Astrocyte (in vitro differentiated cells and primary cell): Measurements from ENCODE around the gene WDR86. TPM values are rescaled to one million over a fixed set of nuclear protein-coding genes. Genes with fewer than 3 reads are reported as not detected.

Experiments
- DNase-seq: peaks from one replicate; pipeline ENCODE4 v3.0.0-alpha.2; 2010; ENCODE audit warnings: low read depth
- FAIRE-seq: peaks from 2 replicates; lab custom pipeline; 2011; peaks lifted over from hg19 to GRCh38; lab: Jason Lieb, UNC
- H2AFZ ChIP-seq: 2 replicates; pipeline ENCODE4 v1.6.0; 2012; ENCODE audit warnings: low read depth, low read length, inconsistent platforms
- H3K27ac ChIP-seq: 2 replicates; pipeline ENCODE4 v1.5.1; 2011; ENCODE audit warnings: low read depth, low read length, inconsistent platforms
- H3K27me3 ChIP-seq: 2 replicates; pipeline ENCODE4 v1.6.0; 2011; ENCODE audit warnings: low read length, inconsistent platforms; ENCODE audit not compliant: insufficient read depth
- H3K36me3 ChIP-seq: 2 replicates; pipeline ENCODE4 v1.5.1; 2011; ENCODE audit warnings: low read length, inconsistent platforms; ENCODE audit not compliant: insufficient read depth
- H3K4me1 ChIP-seq: 2 replicates; pipeline ENCODE4 v1.5.1; 2011; ENCODE audit warnings: low read length, inconsistent platforms; ENCODE audit not compliant: insufficient read depth
- H3K4me2 ChIP-seq: 2 replicates; pipeline ENCODE4 v1.6.0; 2012; ENCODE audit warnings: low read length, inconsistent platforms
- H3K4me3 ChIP-seq: 2 replicates; pipeline ENCODE4 v1.5.1; 2011; ENCODE audit warnings: low read depth, mild to moderate bottlenecking, low read length, inconsistent platforms; ENCODE audit not compliant: insufficient read depth
- H3K79me2 ChIP-seq: 2 replicates; pipeline ENCODE4 v1.6.0; 2012; ENCODE audit warnings: mild to moderate bottlenecking, low read length, inconsistent platforms; ENCODE audit not compliant: insufficient read depth
- H3K9ac ChIP-seq: 2 replicates; pipeline ENCODE4 v1.6.0; 2012; ENCODE audit warnings: mild to moderate bottlenecking, low read length, inconsistent platforms
- H3K9me3 ChIP-seq: 2 replicates; pipeline ENCODE4 v1.5.1; 2012; ENCODE audit warnings: low read depth, mild to moderate bottlenecking, low read length, inconsistent platforms; ENCODE audit not compliant: insufficient read depth
- H4K20me1 ChIP-seq: 2 replicates; pipeline ENCODE4 v1.6.0; 2012; ENCODE audit warnings: low read length, inconsistent platforms; ENCODE audit not compliant: insufficient read depth
- H3K27ac Mint-ChIP-seq: one replicate; pipeline ENCODE4 v1.8.0; 2021; ENCODE audit warnings: mild to moderate bottlenecking, mixed read lengths; ENCODE audit not compliant: unreplicated experiment
- H3K27me3 Mint-ChIP-seq: one replicate; pipeline ENCODE4 v1.8.0; 2021; ENCODE audit warnings: low read depth, mixed read lengths; ENCODE audit not compliant: unreplicated experiment
- H3K36me3 Mint-ChIP-seq: one replicate; pipeline ENCODE4 v1.8.0; 2021; ENCODE audit warnings: low read depth, mixed read lengths; ENCODE audit not compliant: unreplicated experiment
- H3K4me1 Mint-ChIP-seq: one replicate; pipeline ENCODE4 v1.8.0; 2021; ENCODE audit warnings: low read depth, mixed read lengths; ENCODE audit not compliant: unreplicated experiment
- H3K4me3 Mint-ChIP-seq: one replicate; pipeline ENCODE4 v1.8.0; 2021; ENCODE audit warnings: mild to moderate bottlenecking, moderate library complexity, mixed read lengths; ENCODE audit not compliant: unreplicated experiment
- H3K9me3 Mint-ChIP-seq: one replicate; pipeline ENCODE4 v1.8.0; 2021; ENCODE audit warnings: mild to moderate bottlenecking, mixed read lengths; ENCODE audit not compliant: unreplicated experiment
- CTCF ChIP-seq: IDR thresholded peaks from 2 replicates; pipeline ENCODE4 v1.5.1; 2011; ENCODE audit warnings: low read depth, mild to moderate bottlenecking, inconsistent platforms, low read length, moderate library complexity; ENCODE audit not compliant: insufficient read depth
- EZH2 ChIP-seq: IDR thresholded peaks from 2 replicates; pipeline ENCODE4 v1.6.1; 2012; ENCODE audit warnings: mild to moderate bottlenecking, low read length, inconsistent platforms; ENCODE audit not compliant: insufficient read depth
- total RNA-seq: library from RNA; stranded (reverse); gene quantifications from 2 replicates; pipeline ENCODE4 v1.2.1, GENCODE V29; 2021

The WDR86 gene
- total RNA-seq, 1 donor from 2014 or later: 3.6 TPM

- no peaks in the 10 kb centered on the region for H4K20me1 ChIP-seq
- Mint-ChIP-seq H3K4me1 (peaks cover 10% of the 10 kb centered on the region), H3K36me3 (peaks cover 2% of the 10 kb centered on the region), H3K4me3 (no peak overlapping the region), H3K27ac (no peak overlapping the region), H3K9me3 (peaks cover 3% of the 10 kb centered on the region), H3K27me3 (peaks cover 39% of the 10 kb centered on the region)
- no peak overlapping the region for H3K9ac ChIP-seq
- no peak overlapping the region for H3K27ac ChIP-seq
- H2AFZ ChIP-seq: no peak overlapping the region
- H3K79me2 ChIP-seq: no peaks in the 10 kb centered on the region
- FAIRE-seq (no peak), DNase-seq (no peak)
- no peak overlapping the region for H3K4me3 ChIP-seq
- no peak overlapping the region for H3K4me2 ChIP-seq
- peaks cover 10% of the 10 kb centered on the region for H3K4me1 ChIP-seq
- H3K36me3 ChIP-seq: no peaks in the 10 kb centered on the region
- no peaks in the 10 kb centered on the region for H3K9me3 ChIP-seq
- H3K27me3 ChIP-seq: peaks cover 2% of the 10 kb centered on the region
- TF ChIP-seq CTCF: no peak
- no peak for TF ChIP-seq EZH2
Observed at GRCh38 chr7:151433721-151434400, 24.0 kb upstream of the WDR86 start.

GRCh38 chr7:151432658-151433521 lies 23.1 kb upstream of the WDR86 start:
- H3K27ac ChIP-seq: no peak overlapping the region
- no peak overlapping the region for H3K27ac Mint-ChIP-seq
- no peak overlapping the region for H2AFZ ChIP-seq
- H3K9me3 Mint-ChIP-seq: no peaks in the 10 kb centered on the region
- DNase-seq (no peak), FAIRE-seq (no peak)
- no peaks in the 10 kb centered on the region for H4K20me1 ChIP-seq
- no peak overlapping the region for H3K4me3 ChIP-seq
- no peak overlapping the region for H3K4me2 ChIP-seq
- no peak overlapping the region for H3K9ac ChIP-seq
- H3K4me3 Mint-ChIP-seq: no peak overlapping the region
- peaks cover 2% of the 10 kb centered on the region for H3K27me3 ChIP-seq
- H3K36me3 ChIP-seq: no peaks in the 10 kb centered on the region
- H3K4me1 ChIP-seq: peaks cover 18% of the 10 kb centered on the region
- no peak for TF ChIP-seq CTCF
- no peaks in the 10 kb centered on the region for H3K9me3 ChIP-seq
- no peaks in the 10 kb centered on the region for H3K79me2 ChIP-seq
- H3K27me3 Mint-ChIP-seq: peaks cover 35% of the 10 kb centered on the region
- peaks cover 19% of the 10 kb centered on the region for H3K4me1 Mint-ChIP-seq
- peaks cover 2% of the 10 kb centered on the region for H3K36me3 Mint-ChIP-seq
